Fibroblast of the conjunctiva (primary cell): Measurements from ENCODE around the gene NTMT1.
"Not testable (repeated sequence)": the region's sequence is repeated elsewhere in the genome, so short reads cannot be mapped to it uniquely, and the experiment has no call there.

ENCODE experiments used
- DNase-seq: peaks from one replicate; pipeline ENCODE4 v3.0.0-alpha.2; 2010; ENCODE audit warnings: low read depth

Gene NTMT1

GRCh38 chr9:129626079-129626624, at the start of gene NTMT1:
Gene NTMT1, plus strand, starts transcription at chr9:129626163. Its CDS starts 6,541 bp downstream, at chr9:129632704.
- DNase-seq = peak; percentile 65

GRCh38 chr9:129576546-129577543, 49.1 kb upstream of the NTMT1 start:
- no peak for DNase-seq

GRCh38 chr9:129579294-129579693, 46.7 kb upstream of the NTMT1 start:
- no peak for DNase-seq

GRCh38 chr9:129580211-129580915, 45.6 kb upstream of the NTMT1 start:
- DNase-seq = no peak

GRCh38 chr9:129581505-129582189, 44.3 kb upstream of the NTMT1 start:
- no peak for DNase-seq

- no peak for DNase-seq
These were observed 43.1 kb upstream of the NTMT1 start for GRCh38 chr9:129582855-129583254.

GRCh38 chr9:129583308-129584038, 42.5 kb upstream of the NTMT1 start:
- DNase-seq = no peak

- DNase-seq = peak; percentile 78
These were observed 41.8 kb upstream of the NTMT1 start for GRCh38 chr9:129584136-129584535.

- DNase-seq = no peak
These were observed 40.6 kb upstream of the NTMT1 start for GRCh38 chr9:129585352-129585751.

- DNase-seq = no peak
These were observed 39.7 kb upstream of the NTMT1 start for GRCh38 chr9:129586245-129586644.

GRCh38 chr9:129586685-129587084, 39.3 kb upstream of the NTMT1 start:
- no peak for DNase-seq

GRCh38 chr9:129587487-129588262, 38.3 kb upstream of the NTMT1 start:
- DNase-seq = no peak

GRCh38 chr9:129590466-129590865, 35.5 kb upstream of the NTMT1 start:
- no peak for DNase-seq

GRCh38 chr9:129591916-129592315, 34.0 kb upstream of the NTMT1 start:
- DNase-seq = no peak

GRCh38 chr9:129592790-129593189, 33.2 kb upstream of the NTMT1 start:
- not testable (repeated sequence) for DNase-seq

GRCh38 chr9:129594632-129595031, 31.3 kb upstream of the NTMT1 start:
- no peak for DNase-seq

GRCh38 chr9:129595311-129595741, 30.6 kb upstream of the NTMT1 start:
- no peak for DNase-seq

GRCh38 chr9:129595903-129596540, 29.9 kb upstream of the NTMT1 start:
- DNase-seq = no peak

- DNase-seq = peak; percentile 78
These were observed 29.2 kb upstream of the NTMT1 start for GRCh38 chr9:129596541-129597331.
